Vagina (tissue), 2 donors: Measurements from ENCODE around the gene METTL16. TPM values are rescaled to one million over a fixed set of nuclear protein-coding genes. Genes with fewer than 3 reads are reported as not detected.
"Not testable (repeated sequence)": the region's sequence is repeated elsewhere in the genome, so short reads cannot be mapped to it uniquely, and the experiment has no call there.

ENCODE experiments used
- DNase-seq, 2 donors: peaks; one replicate each; pipeline ENCODE4 v3.0.0-alpha.2; 2017; ENCODE audit errors: extremely low spot score in 2 of 2
- H3K27ac ChIP-seq: fragments of 200-600 bp; sonication (generic); one replicate; pipeline ENCODE4 v1.5.1; 2019
- H3K27me3 ChIP-seq: fragments of 200-600 bp; sonication (generic); one replicate; pipeline ENCODE4 v1.5.1; 2019
- H3K36me3 ChIP-seq, 2 donors: fragments of 200-600 bp; sonication (generic); one replicate each; pipeline ENCODE4 v1.5.1; 2017 to 2019
- H3K4me1 ChIP-seq: fragments of 200-600 bp; sonication (generic); one replicate; pipeline ENCODE4 v1.5.1; 2019
- H3K4me3 ChIP-seq, 2 donors: fragments of 200-600 bp; sonication (generic); 1 replicate in 1 of 2; 2 replicates in 1 of 2; pipeline ENCODE4 v1.5.1; 2016 to 2019
- H3K9me3 ChIP-seq: fragments of 200-600 bp; sonication (generic); one replicate; pipeline ENCODE4 v1.5.1; 2019
- POLR2A ChIP-seq, 2 donors: fragments of 450-650 bp; IDR thresholded peaks; one replicate each; pipeline ENCODE4 v1.6.1; 2017; ENCODE audit warnings: antibody characterized with exemption in 2 of 2, mild to moderate bottlenecking in 2 of 2, moderate library complexity in 2 of 2
- POLR2AphosphoS5 ChIP-seq, 2 donors: sonication (generic); formaldehyde crosslinking; IDR thresholded peaks; one replicate each; pipeline ENCODE4 v1.9.0; 2017; ENCODE audit warnings: antibody characterized with exemption in 2 of 2, mild to moderate bottlenecking in 2 of 2, low read depth in 1 of 2; ENCODE audit not compliant: insufficient read depth in 1 of 2
- intact Hi-C: fragments of 100-400 bp; cut with DNase I; formaldehyde crosslinking; loops from one replicate; pipeline ENCODE4 v1.15.1; 2023
- total RNA-seq: library from RNA; depleted of rRNA; stranded (reverse); fragments of >200 nt; gene quantifications from one replicate; pipeline ENCODE4 v1.2.3, GENCODE V29; 2016
- TF ChIP-seq, protein P1 (sequence below), 3 experiments: fragments of 450-650 bp in 2 of 3; fragments of 200-600 bp in 1 of 3; sonication (generic) in 1 of 3; IDR thresholded peaks; one replicate each; pipeline ENCODE4 v1.5.1; 2017 to 2019; ENCODE audit warnings: antibody characterized with exemption in 3 of 3, mild to moderate bottlenecking in 2 of 3, moderate library complexity in 2 of 3

Gene METTL16
- total RNA-seq, 1 donor from 2014 or later, result 30.4 TPM

DNA sequence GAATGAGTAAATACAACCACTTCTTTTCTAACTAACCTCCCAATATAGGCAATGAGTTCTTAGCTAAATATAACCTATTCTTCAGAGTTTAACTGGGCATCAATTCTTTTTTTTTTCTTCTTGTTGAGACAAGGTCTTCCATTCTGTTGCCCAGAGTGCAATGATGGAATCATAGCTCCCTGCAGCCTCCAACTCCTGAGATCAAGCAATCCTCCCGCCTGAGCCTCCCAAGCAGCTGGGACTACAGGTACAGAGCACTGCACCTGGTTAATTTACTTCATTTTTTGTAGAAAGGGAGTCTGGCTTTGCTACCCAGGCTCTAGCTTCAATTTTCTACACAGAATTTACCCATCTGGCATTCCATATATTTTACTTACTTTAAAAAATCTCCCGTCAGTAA lies 1.1 kb downstream of the METTL16 start:
- H3K9me3 ChIP-seq, result no peaks in the 10 kb centered on the region
- intact Hi-C loops, result no loop called here
- H3K27me3 ChIP-seq, result no peaks in the 10 kb centered on the region
- TF ChIP-seq, protein P1, sequence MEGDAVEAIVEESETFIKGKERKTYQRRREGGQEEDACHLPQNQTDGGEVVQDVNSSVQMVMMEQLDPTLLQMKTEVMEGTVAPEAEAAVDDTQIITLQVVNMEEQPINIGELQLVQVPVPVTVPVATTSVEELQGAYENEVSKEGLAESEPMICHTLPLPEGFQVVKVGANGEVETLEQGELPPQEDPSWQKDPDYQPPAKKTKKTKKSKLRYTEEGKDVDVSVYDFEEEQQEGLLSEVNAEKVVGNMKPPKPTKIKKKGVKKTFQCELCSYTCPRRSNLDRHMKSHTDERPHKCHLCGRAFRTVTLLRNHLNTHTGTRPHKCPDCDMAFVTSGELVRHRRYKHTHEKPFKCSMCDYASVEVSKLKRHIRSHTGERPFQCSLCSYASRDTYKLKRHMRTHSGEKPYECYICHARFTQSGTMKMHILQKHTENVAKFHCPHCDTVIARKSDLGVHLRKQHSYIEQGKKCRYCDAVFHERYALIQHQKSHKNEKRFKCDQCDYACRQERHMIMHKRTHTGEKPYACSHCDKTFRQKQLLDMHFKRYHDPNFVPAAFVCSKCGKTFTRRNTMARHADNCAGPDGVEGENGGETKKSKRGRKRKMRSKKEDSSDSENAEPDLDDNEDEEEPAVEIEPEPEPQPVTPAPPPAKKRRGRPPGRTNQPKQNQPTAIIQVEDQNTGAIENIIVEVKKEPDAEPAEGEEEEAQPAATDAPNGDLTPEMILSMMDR (IDR thresholded peaks at IDR 0.05), result no peak
- no peak for TF ChIP-seq POLR2A (IDR thresholded peaks at IDR 0.05)
- H3K4me1 ChIP-seq, result peaks cover 38% of the 10 kb centered on the region
- no peaks in the 10 kb centered on the region for H3K36me3 ChIP-seq
- H3K27ac ChIP-seq, result peak overlapping the region; percentile 90
- H3K4me3 ChIP-seq, result peak overlapping the region; percentile 62 to 65
- DNase-seq, result no peak

DNA sequence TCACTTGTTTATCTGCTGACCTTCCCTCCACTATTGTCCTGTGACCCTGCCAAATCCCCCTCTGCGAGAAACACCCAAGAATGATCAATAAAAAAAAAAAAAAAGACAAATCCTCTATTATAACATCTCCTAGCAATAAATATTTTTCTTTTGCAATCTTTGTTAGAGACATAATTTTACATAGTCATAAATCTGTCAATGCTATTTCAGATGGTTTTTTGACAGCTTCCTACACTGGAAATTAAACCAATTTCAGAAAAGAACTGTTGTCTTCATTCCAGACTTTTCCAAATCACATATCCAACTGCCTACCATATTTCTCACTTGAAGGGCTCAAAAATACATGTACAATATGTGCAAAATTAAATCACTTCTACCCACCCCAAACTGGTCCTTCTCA lies 3.7 kb downstream of the METTL16 start:
- Histone ChIP-seq H3K36me3 (no peaks in the 10 kb centered on the region), H3K4me1 (peaks cover 43% of the 10 kb centered on the region), H3K27me3 (no peaks in the 10 kb centered on the region), H3K27ac (no peak overlapping the region), H3K4me3 (no peak overlapping the region), H3K9me3 (no peaks in the 10 kb centered on the region)
- intact Hi-C loops, result no loop called here
- no peak for DNase-seq
- TF ChIP-seq POLR2AphosphoS5 (IDR thresholded peaks at IDR 0.05; ENCODE audit: insufficient read depth in 1 of 2, low read depth in 1 of 2) (no peak), POLR2A (IDR thresholded peaks at IDR 0.05) (no peak)
- TF ChIP-seq, protein P1 (IDR thresholded peaks at IDR 0.05), result no peak

DNA sequence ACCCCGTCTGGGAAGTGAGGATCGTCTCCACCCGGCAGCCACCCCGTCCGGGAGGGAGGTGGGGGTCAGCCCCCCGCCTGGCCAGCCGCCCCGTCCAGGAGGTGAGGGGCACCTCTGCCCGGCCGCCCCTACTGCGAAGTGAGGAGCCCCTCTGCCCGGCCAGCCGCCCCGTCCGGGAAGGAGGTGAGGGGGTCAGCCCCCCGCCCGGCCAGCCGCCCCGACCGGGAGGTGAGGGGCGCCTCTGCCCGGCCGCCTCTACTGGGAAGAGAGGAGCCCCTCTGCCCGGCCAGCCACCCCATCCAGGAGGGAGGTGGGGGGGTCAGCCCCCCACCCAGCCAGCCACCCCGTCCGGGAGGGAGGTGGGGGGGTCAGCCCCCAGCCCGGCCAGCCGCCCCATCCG lies 4.7 kb downstream of the METTL16 start:
- peaks cover 37% of the 10 kb centered on the region for H3K4me1 ChIP-seq
- H3K27me3 ChIP-seq, H3K36me3 ChIP-seq, DNase-seq, H3K9me3 ChIP-seq, intact Hi-C loops, H3K4me3 ChIP-seq, H3K27ac ChIP-seq: not testable (repeated sequence)

DNA sequence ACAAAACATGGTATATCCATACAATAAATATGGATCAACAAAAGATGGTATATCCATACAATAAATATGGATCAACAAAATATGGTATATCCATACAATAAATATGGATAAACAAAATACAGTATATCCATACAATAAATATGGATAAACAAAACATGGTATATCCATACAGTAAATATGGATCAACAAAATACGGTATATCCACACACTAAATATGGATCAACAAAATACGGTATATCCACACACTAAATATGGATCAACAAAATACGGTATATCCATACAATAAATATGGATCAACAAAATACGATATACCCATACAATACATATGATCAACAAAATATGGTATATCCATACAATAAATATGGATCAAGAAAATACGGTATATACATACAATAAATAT lies 8.1 kb downstream of the METTL16 start:
- no peak overlapping the region for H3K4me3 ChIP-seq
- H3K9me3 ChIP-seq, result no peaks in the 10 kb centered on the region
- no peak for DNase-seq
- peaks cover 11% of the 10 kb centered on the region for H3K4me1 ChIP-seq
- intact Hi-C loops, result no loop called here
- TF ChIP-seq POLR2AphosphoS5 (IDR thresholded peaks at IDR 0.05; ENCODE audit: insufficient read depth in 1 of 2, low read depth in 1 of 2) (no peak), POLR2A (IDR thresholded peaks at IDR 0.05) (no peak)
- TF ChIP-seq, protein P1 (IDR thresholded peaks at IDR 0.05), result no peak
- no peak overlapping the region for H3K27ac ChIP-seq
- peaks cover 0 to 28% of the 10 kb centered on the region in 2 donors for H3K36me3 ChIP-seq
- H3K27me3 ChIP-seq, result no peaks in the 10 kb centered on the region

DNA sequence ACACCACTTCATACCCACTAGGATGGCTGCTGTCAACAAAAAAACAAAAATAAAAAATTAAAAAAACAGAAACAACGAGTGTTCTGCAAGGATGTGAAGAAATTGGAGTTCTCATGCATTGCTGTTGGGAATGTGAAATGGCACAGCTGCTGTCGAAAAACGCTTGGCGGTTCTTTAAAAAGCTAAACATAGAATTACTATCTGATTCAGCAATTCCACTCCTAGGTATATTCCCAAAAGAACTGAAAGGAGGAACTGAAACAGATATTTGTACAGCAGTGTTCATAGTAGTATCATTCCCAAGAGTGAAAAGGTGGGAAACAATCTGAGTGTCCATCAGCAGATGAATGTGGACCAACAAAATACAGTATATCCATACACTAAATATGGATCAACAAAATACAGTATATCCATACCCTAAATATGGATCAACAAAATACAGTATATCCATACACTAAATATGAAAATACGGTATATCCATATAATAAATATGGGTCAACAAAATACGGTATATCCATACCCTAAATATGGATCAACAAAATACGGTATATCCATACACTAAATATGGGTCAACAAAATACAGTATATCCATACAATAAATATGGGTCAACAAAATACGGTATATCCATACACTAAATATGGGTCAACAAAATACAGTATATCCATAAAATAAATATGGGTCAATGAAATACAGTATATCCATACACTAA lies 8.7 kb downstream of the METTL16 start:
- TF ChIP-seq, protein P1 (IDR thresholded peaks at IDR 0.05), result no peak
- TF ChIP-seq POLR2A (IDR thresholded peaks at IDR 0.05) (no peak), POLR2AphosphoS5 (IDR thresholded peaks at IDR 0.05; ENCODE audit: insufficient read depth in 1 of 2, low read depth in 1 of 2) (no peak)
- Histone ChIP-seq H3K9me3 (no peaks in the 10 kb centered on the region), H3K27me3 (no peaks in the 10 kb centered on the region), H3K27ac (no peak overlapping the region), H3K4me1 (peaks cover 5% of the 10 kb centered on the region), H3K4me3 (no peak overlapping the region), H3K36me3 (peaks cover 0 to 34% of the 10 kb centered on the region in 2 donors)
- intact Hi-C loops, result no loop called here
- DNase-seq, result no peak
